Measurements from ENCODE around the gene MAMDC2.
"Not testable (repeated sequence)": the region's sequence is repeated elsewhere in the genome, so short reads cannot be mapped to it uniquely, and the experiment has no call there.

The MAMDC2 gene

DNA sequence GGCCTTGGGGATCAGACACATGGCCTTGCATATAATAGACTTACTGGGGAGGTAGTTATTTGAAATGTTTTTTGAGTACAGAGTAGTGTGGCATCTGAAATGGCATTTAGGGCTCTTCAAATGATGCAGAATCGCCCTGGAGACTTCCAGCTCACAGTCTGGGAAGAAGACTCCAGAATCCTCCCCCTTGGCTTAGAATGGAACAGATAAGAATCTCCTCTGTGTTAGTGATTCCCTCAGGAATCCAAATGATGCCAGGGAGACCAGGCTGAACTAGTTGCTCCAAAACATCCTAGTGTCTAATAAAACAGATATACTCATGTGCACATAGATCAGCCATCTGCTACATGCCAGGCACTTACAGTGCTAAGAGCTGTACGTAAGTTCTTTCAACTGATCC lies 176.6 kb downstream of the MAMDC2 start:
- FAIRE-seq: no peak

DNA sequence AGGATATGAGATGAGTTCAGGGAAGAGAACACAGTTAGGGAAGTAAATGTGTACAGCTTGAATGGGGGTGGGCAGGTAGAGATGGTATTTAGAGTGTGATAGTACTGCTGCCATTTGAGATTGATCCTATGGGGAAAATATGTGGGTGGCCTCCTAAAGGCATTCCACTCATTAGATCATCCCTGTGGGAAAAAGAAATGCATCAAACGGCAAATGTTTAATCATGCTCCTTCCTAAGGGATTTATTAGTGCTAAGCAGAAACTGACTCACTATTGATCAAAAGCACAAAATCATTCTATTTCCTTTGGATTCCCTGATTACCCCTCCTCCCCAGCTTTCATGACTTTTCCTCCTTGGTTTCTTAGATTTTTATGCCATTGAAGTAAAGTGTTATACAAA lies 178.7 kb downstream of the MAMDC2 start:
- no peak for FAIRE-seq

DNA sequence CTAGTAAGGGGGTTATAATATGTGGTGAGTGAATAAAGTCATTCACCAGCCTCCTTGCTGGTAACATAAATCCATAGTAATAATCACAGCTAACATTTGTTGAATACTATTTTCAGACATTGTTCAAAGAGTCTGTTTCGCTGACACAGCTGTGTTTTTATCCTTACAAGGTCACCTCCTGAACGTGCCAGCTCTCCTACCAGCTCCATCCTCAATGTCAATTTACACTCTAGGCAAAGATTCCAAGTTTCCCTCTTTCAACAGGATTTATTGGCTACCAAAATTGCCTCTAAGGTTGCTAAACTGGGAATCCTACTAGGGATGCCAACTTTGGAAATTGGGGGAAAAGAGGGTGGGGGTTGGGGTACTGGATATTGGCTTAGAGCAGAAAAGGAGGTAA lies 184.5 kb downstream of the MAMDC2 start:
- no peak for FAIRE-seq

DNA sequence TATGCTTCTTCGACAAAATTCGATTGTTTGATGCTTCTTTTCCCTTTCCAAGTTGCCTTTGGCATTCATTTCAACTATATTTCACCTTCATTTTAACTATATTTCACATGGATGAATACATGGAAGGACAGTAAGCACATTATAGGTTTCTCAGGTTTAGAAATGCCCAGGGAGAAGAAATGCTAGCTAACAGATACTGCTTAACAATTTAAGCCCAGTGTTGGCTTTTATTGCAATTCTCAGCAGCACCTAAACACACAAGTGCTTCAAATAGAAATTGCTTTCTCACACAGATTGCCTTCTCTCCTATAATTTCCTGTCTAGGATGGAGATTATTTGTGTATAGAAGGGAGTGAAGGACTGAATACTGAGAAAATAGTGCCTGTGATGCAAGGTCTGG lies 185.0 kb downstream of the MAMDC2 start:
- FAIRE-seq: no peak

DNA sequence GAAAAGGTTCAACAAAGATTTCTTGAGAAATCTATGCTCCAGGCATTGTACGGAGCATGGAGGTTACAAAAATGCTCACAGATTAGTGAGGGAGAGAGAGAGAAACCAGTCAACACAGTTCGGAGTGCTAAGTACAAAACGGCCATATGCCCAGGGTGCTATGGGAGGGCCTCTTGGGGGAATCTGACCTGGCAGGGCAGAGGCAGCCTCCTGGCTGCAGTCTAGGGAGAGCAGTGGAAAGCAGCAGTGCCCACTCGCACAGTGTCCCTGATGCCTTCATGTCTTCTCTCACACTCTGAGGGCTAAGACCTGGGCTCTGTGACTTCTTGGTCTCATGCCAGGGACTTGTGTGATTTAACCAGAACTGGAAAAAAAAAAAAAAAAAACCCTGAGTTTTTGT lies 185.4 kb downstream of the MAMDC2 start:
- FAIRE-seq: no peak

DNA sequence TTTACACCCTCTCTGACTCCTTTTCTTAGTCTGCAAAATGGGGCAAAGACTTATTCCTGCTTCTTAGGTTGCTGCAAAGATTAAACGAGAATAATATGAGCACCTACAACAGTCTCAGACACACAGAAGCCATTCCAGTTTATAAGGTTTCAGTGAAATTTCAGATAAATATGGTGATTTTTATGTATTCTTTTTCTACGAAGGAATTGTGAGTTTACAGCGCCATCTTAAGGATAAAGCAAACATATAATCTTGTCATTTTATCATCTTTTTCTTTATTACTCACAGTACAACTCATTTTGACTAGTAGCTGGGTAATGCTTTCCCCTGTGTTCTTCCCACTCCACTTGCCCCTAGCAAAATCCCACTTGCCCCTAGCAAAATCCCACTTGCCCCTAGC lies 185.9 kb downstream of the MAMDC2 start:
- no peak for FAIRE-seq

DNA sequence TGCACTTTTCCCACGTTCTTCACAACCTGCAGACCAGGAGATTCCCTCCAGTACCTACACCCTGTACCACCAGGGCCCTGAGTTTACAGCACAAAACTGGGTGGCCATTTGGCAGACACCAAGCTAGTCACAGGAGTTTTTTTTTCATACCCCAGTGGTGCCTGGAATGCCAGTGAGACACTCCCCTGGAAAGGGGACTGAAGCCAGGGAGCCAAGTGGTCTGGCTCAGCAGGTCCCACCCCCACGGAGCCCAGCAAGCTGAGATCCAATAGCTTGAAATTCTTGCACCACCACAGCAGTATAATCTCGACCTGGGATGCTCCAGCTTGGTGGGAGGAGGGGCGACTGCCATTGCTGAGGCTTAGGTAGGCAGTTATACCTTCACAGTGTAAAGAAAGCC lies 188.8 kb downstream of the MAMDC2 start:
- FAIRE-seq: no peak

DNA sequence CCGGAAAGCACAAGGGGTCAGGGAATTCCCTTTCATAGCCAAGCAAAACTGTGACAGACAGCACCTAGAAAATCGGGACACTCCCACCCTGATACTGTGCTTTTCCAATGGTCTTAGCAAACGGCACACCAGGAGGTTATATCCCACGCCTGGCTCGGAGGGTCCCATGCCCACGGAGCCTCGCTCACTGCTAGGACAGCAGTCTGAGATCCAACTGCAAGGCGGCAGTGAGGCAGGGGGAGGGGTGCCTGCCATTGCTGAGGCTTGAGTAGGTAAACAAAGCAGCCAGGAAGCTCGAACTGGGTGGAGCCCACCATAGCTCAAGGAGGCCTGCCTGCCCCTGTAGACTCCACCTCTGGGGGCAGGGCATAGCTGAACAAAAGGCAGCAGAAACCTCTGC lies 190.6 kb downstream of the MAMDC2 start:
- not testable (repeated sequence) for FAIRE-seq

DNA sequence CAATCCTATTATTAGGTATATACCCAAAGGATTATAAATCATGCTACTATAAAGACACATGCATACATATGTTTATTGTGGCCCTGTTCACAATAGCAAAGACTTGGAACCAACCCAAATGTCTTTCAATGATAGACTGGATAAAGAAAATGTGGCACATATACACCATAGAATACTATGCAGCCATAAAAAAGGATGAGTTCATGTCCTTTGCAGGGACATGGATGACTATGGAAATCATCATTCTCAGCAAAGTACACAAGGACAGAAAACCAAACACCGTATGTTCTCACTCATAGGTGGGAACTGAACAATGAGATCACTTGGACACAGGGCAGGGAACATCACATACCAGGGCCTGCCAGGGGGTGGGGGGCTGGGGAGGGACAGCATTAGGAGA lies 202.3 kb downstream of the MAMDC2 start:
- not testable (repeated sequence) for FAIRE-seq

DNA sequence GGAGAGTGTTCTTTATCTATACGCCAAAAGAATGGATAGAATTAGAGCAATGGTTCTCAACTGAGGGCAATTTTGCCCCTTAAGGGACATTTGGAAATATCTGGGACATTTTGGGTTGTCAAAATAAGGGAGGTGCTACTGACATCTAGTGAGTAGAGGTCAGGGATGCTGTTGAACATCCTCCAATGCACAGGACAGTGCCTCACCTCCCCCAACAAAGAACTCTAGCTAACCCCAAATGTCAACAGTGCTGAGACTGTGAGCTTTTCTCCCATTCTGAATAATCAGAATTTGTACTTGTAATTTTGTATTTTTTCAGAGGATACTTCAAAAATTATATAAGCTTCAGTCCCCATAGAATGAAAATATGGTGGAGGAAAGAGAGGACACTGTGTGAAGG lies 206.6 kb downstream of the MAMDC2 start:
- FAIRE-seq: no peak

DNA sequence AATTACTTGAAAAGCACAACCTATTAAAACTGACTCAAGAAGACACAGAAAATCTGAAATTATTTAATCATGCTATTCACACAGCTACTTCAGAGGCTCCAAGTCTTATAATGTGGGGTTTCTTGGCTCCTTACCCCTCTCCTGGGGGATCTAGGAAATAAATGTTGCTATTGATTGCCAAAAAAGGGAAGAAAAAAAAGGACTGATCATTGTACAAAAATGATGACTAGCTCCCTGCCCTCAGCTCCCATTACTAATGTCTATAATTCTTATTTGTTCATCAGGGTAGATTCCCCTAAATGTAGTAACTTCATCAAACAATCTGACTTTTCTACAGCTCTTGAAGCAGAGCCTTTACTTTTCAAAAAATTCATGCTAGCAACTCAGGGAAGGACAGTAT lies 211.8 kb downstream of the MAMDC2 start:
- no peak for FAIRE-seq

DNA sequence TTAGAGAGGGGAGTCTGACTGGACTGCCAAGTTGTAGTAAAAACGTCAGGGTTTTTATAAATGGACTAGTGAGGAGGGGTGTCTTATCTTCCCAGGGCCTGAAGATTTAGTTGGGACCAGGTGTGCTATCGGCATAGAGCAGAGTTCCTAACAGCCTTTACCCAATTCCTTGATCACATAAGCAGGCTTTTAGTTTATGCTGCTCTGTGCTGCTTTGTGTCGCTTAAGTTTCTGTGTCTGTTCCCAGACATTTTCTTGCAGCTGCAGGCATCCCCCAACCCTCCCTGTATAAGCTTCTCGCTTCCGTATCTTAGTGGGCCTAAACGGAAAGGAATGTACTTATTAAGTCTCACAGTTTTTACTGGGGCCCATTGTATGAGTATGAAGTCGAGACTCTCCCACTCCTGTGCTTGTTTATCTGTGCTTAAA lies 212.5 kb downstream of the MAMDC2 start:
- no peak for FAIRE-seq

DNA sequence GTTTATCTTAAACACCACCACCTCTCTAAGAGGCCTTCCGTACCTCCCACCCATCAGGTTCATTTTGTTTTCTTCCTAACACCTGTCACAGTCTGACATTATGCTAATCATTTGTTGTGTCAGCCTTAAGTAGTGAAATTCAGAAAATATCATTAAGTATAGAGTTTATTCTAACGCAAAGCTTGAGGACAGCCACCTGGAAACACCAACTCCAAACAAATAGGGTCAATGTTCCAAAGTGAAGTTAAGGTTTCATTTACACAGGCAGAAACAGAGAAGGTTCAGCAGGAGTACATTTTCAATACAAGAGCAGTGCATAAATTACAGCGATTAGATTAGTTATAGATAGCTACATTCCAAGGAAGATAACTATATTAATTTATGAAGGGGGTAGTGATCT lies 213.9 kb downstream of the MAMDC2 start:
- FAIRE-seq: no peak

DNA sequence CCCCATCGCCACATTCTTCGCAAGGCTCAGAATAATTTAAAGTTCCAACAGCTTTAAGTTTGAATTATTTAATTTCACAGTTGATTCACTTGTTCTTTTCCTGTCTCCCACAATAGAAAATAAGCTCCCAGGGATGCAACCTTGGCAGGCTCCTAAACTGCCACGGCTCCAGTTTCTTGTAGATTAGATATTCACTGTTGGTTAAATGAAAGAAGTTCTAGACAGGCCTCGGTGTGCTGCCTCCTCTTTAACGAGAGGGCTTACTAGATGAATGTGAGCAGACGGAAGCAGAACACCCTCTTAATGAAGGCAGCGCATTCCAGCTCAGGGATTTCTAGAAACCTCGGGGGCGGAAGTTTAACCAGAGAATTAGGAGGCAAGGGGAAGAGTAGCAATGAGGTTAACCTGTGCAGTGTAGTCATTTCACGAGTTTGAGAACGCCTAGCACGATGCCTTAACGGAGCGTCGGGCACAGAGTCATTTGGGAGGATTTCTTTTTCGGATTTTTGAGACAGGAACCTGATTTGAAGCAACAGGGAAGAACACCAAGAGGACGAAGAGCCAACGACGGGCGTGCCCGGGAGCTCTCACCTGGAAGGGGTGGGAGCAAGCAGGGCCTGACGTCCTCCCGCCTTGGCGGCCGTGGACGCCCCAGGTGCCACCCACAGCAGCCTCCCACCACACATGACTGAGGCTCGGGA lies 214.5 kb downstream of the MAMDC2 start:
- FAIRE-seq: no peak

DNA sequence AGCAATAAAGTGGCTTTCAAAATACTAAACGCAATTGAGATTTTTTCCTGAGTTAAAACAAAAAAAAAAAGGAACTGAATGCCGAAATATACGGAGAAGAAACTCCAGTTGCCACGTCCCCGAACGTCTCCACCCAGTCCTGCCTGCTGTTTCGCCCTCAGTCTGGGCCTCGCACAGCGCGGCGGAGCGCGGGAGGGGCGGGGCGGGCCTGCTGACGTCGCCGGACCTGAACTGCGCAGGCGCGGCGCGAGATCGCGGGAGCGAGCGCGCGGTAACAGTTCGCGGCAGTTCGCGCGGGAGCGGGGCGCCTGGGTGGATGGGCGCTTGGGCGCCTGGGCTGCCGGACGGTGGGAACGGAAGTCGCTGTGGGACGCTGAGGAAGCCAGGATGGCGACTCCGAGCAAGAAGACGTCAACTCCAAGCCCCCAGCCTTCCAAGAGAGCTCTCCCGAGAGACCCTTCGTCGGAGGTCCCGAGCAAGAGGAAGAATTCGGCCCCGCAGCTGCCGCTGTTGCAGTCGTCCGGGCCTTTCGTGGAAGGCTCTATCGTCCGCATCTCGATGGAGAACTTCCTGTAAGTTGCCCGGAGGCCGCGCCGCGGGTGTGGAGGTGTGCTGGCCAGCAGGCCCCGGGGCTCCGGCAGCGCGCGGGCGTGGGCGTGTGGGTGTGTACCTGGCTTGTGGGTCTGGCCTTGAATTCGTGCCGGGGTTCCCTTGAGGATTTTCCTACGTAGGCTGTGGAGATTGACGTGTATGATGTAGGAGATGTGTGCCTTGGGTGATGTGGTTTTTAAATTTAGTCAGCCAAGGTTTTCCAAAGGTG lies 215.3 kb downstream of the MAMDC2 start, which contains the start of gene SMC5:
Gene SMC5, plus strand, starts transcription at position 287 of the 820 bp plus-strand sequence. Its CDS starts 101 bp downstream, at position 388.
- FAIRE-seq: no peak

DNA sequence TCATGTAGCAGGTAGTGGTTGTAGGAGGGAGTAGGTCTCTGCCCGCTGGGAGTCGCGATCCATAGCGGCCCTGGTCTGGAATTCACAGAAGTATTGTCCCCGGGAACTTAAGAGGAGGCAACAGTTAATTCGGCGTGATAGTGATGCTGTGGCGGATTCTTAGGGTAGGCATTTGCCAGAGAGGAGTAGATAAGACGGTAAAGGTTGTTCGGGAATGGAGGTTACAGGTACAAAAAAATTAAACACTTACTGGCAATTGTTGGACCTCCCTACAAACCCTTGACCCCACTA lies 215.8 kb downstream of the MAMDC2 start:
- FAIRE-seq: no peak

DNA sequence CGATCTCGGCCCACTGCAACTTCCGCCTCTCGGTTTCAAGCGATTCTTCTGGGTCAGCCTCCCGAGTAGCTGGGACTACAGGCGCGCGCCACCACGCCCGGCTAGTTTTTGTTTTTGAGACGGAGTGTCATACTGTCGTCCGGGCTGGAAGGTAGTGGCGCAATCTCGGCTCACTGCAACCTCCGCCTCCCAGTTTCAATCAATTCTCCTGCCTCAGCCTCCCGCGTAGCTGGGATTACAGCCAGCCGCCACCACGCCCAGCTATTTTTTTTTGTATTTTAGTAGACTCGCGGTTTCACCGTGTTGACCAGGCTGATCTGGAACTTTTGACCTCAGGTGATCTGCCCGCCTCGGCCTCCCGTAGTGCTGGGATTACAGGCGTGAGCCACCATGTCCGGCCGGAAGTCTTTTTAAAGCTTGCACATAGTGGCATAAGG lies 216.4 kb downstream of the MAMDC2 start:
- FAIRE-seq: no peak

DNA sequence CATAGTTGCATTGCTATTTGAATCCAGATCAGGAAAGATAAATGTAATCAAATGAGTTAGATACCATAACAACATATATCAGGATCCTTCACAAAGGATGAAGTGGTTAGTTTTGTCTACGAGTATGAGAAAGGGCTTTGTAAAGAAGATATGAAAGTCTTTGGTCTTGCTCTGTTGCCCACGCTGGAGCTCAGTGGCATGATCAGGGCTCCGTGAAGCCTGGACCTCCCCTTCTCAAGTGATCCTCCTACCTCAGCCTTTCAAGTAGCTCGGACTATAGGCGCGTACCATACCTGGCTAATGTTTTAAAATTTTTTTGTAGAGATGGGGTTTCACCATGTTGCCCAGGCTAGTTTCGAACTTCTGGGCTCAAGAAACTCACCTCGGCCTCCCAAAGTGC lies 217.0 kb downstream of the MAMDC2 start:
- FAIRE-seq: no peak

DNA sequence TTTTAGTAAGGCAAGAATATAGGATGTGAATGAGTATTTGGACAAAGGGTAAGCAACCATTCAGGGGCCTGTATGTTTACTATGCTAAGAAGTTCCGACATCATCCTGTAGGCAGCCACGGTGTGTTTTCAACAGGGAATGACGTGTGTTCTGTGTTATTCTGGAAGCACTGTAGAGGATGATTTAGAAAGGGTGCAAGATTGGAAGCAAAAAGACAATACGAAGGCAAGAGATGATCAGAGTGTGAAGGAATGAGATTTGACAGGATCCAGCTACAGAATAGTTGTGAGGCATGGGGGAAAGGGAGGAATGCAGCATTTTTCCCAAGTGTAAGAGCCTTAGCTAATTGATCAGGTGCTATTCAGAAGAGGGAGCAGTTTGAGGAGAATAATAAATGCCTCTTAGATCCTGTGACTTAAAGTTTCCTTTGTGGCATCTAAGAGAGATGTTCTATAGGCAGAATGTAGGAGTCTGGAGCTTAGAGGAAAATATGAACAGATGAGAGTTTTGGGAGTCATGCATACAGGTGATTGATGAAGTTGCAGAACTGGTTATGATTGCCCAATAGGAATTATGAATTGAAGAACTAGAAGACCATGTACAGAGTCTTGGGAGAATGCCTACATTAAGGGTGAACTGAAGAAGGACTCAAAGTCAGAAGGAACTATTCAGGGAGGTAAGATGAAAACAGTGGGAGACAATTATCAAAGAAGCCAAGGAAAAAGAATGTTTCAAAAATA lies 217.7 kb downstream of the MAMDC2 start:
- FAIRE-seq: no peak

DNA sequence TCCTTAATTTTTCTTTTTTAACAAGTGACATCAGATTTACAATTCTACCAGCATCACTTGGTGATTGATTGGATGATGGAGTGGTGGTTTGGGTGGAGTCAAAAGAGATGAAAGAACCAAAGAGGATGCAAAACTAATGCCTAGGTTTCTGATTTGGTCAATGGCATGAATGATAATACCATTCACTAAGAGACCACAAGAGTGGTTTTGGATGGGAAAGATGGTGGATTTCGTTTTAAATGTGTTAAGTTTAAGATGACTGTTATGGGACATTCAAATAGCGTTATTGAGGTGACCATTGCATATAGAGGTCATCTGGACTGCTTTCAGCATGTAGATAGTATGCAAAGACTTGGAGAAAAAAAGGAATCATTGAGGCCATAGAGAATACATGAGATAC lies 218.7 kb downstream of the MAMDC2 start:
- no peak for FAIRE-seq

DNA sequence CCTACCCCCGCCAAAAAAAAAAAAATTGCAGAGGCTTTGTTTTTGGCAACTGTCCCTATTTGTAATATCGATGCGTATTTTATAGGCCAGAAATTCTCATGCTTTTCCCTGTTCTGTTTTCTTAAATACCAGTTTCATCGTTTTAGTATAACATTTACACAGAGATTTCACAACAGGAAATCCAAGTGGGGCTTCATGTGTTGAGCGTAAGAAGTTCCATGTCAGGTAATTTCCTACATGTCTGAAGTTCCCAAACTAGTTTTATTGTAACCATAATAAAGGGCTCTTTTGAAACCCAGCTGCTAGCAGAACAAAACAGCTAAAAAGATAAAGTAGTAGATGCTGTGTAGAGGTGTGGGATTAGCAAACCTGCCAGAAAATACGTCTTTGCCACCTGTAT lies 219.3 kb downstream of the MAMDC2 start:
- FAIRE-seq: no peak

DNA sequence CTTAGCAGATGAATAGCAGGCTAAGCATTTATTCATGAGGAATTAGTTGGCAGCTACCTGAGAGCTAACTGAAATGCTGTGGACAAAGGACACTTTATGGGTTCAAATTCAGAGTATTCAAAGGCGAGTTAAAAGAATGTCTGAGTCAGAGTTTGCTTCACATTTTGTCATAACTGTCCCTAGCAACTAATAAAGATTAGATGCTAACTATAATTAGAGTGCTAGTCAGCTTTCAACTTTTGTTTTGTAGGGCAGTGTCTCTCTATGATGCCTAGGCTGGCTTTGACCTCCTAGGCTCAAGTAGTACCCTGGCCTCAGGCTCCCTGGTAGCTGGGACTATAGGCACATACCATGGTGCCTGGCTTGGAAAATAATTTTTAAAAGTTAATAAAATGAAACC lies 219.8 kb downstream of the MAMDC2 start:
- FAIRE-seq: no peak

Data from TTC549 (cell line).